ENCODE data around the gene HAND1.

GRCh38 chr5:154517810-154518437 lies 39.9 kb upstream of the HAND1 start:
- TF ChIP-seq CTCF (IDR thresholded peaks at IDR 0.05) (no peak), POLR2A (IDR thresholded peaks at IDR 0.05) (no peak), POLR2AphosphoS5 (IDR thresholded peaks at IDR 0.05; ENCODE audit: insufficient read depth in 1 of 2, low read depth in 1 of 2) (no peak)
